Neuronal stem cell (in vitro differentiated cells): ENCODE results near the gene SNX15.

ENCODE experiments used
- DNase-seq: peaks from one replicate; pipeline ENCODE4 v3.0.0-alpha.2; 2013; ENCODE audit warnings: low spot score
- H2AFZ ChIP-seq: one replicate; pipeline ENCODE4 v1.6.1; 2013; ENCODE audit warnings: mild to moderate bottlenecking, low read length, inconsistent platforms
- H2AK5ac ChIP-seq: 2 replicates; pipeline ENCODE4 v1.6.1; 2013; ENCODE audit warnings: low read depth, mild to moderate bottlenecking, inconsistent platforms, low read length, moderate library complexity, mixed read lengths
- H2BK120ac ChIP-seq: 2 replicates; pipeline ENCODE4 v1.6.1; 2013; ENCODE audit warnings: low read depth, mild to moderate bottlenecking, inconsistent platforms, low read length, moderate library complexity, mixed read lengths
- H2BK12ac ChIP-seq: one replicate; pipeline ENCODE4 v1.6.1; 2013; ENCODE audit warnings: low read length, inconsistent platforms
- H2BK15ac ChIP-seq: 2 replicates; pipeline ENCODE4 v1.6.1; 2013; ENCODE audit warnings: mild to moderate bottlenecking, low read length, inconsistent platforms, mixed read lengths
- H2BK5ac ChIP-seq: one replicate; pipeline ENCODE4 v1.6.1; 2013; ENCODE audit warnings: inconsistent platforms, mild to moderate bottlenecking, low read length, moderate library complexity
- H3K14ac ChIP-seq: one replicate; pipeline ENCODE4 v1.6.1; 2013; ENCODE audit warnings: low read length, inconsistent platforms
- H3K18ac ChIP-seq: 2 replicates; pipeline ENCODE4 v1.6.1; 2013; ENCODE audit warnings: low read length, inconsistent platforms
- H3K23ac ChIP-seq: 2 replicates; pipeline ENCODE4 v1.6.1; 2013; ENCODE audit warnings: low read depth, mild to moderate bottlenecking, mixed read lengths, low read length, inconsistent platforms; ENCODE audit not compliant: poor library complexity
- H3K27ac ChIP-seq: replicated peaks from 3 replicates; pipeline ENCODE4 v1.5.1; 2013; ENCODE audit warnings: low read length, inconsistent platforms
- H3K27me3 ChIP-seq, 3 experiments: 2 replicates each; pipeline ENCODE4 v1.6.1; 2013; ENCODE audit warnings: low read length in 3 of 3, mild to moderate bottlenecking in 2 of 3, inconsistent platforms in 1 of 3, low read depth in 1 of 3, mixed read lengths in 1 of 3, moderate library complexity in 1 of 3; ENCODE audit not compliant: control insufficient read depth in 3 of 3, insufficient read depth in 3 of 3
- H3K36me3 ChIP-seq, 2 donors: replicated peaks in 1 of 2; 2 replicates each; pipeline ENCODE4 v1.6.1; 2013; ENCODE audit warnings: low read length in 2 of 2; ENCODE audit not compliant: control insufficient read depth in 2 of 2, insufficient read depth in 2 of 2
- H3K4ac ChIP-seq: 2 replicates; pipeline ENCODE4 v1.6.1; 2013; ENCODE audit warnings: inconsistent platforms, mild to moderate bottlenecking, low read length, moderate library complexity
- H3K4me1 ChIP-seq, 2 donors: 1 replicate in 1 of 2; 2 replicates in 1 of 2; pipeline ENCODE4 v1.6.1; 2013; ENCODE audit warnings: low read length in 2 of 2, low read depth in 1 of 2; ENCODE audit not compliant: control insufficient read depth in 2 of 2, insufficient read depth in 1 of 2
- H3K4me2 ChIP-seq: one replicate; pipeline ENCODE4 v1.6.1; 2013; ENCODE audit warnings: mild to moderate bottlenecking, low read length, inconsistent platforms; ENCODE audit not compliant: insufficient read depth, poor library complexity, severe bottlenecking
- H3K4me3 ChIP-seq, 2 donors: 2 replicates each; pipeline ENCODE4 v1.5.1; 2013; ENCODE audit warnings: low read length in 2 of 2, mild to moderate bottlenecking in 2 of 2, inconsistent platforms in 1 of 2, moderate library complexity in 1 of 2
- H3K79me1 ChIP-seq: one replicate; pipeline ENCODE4 v1.6.1; 2013; ENCODE audit warnings: low read depth, mild to moderate bottlenecking, inconsistent platforms, low read length, moderate library complexity
- H3K9ac ChIP-seq: one replicate; pipeline ENCODE4 v1.6.1; 2013; ENCODE audit warnings: mild to moderate bottlenecking, low read depth, low read length, inconsistent platforms; ENCODE audit not compliant: poor library complexity
- H3K9me3 ChIP-seq, 2 donors: replicated peaks in 1 of 2; 2 replicates each; pipeline versions ENCODE3 to v1.6.1; 2013; ENCODE audit warnings: low read length in 2 of 2, mild to moderate bottlenecking in 2 of 2, inconsistent platforms in 1 of 2, low read depth in 1 of 2, mixed read lengths in 1 of 2, moderate library complexity in 1 of 2; ENCODE audit not compliant: control insufficient read depth in 2 of 2, insufficient read depth in 1 of 2
- H4K8ac ChIP-seq: one replicate; pipeline ENCODE4 v1.6.1; 2013; ENCODE audit warnings: low read depth, mild to moderate bottlenecking, inconsistent platforms, low read length, moderate library complexity
- H4K91ac ChIP-seq: one replicate; pipeline ENCODE4 v1.6.1; 2013; ENCODE audit warnings: low read length, low read depth, mild to moderate bottlenecking, inconsistent platforms; ENCODE audit not compliant: poor library complexity
- WGBS, 2 donors: extraction: QIAGEN DNeasy Blood & Tissue Kit; methylation state at CpG; one replicate each; pipeline ENCODE4 v1.1.7; 2013; ENCODE audit warnings: missing lambda C conversion rate in 2 of 2, mixed read lengths in 1 of 2; ENCODE audit not compliant: insufficient read length in 2 of 2, insufficient replicate concordance in 1 of 2; ENCODE audit errors: extremely low coverage in 2 of 2; 5-methylcytosine and 5-hydroxymethylcytosine counted together

The SNX15 gene

DNA sequence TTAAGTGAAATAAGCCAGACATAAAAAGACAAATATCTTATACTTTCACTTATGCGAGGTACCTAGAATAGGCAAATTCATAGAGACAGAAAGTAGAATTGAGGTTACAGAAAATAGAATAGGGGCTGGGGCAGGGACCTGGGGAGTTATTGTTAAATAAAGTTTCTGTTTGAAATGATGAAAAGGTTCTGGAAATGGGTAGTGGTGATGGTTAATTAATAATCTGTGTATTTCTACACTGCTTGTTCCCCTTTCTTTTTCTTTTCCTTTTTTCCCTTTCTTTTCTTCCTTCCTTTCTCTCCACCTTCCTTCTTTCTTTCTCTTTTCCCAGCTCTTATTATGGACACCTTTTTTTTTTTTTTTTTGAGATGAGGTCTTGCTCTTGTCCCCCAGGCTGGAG, 28.3 kb downstream of the SNX15 start:
- H3K18ac ChIP-seq: no peak overlapping the region
- DNase-seq: no peak
- H3K4ac ChIP-seq: no peak overlapping the region
- H2AK5ac ChIP-seq: no peak overlapping the region
- no peak overlapping the region for H2BK120ac ChIP-seq
- H3K4me2 ChIP-seq: no peak overlapping the region
- H3K79me1 ChIP-seq: peaks cover 3% of the 10 kb centered on the region
- no peak overlapping the region for H4K8ac ChIP-seq
- H3K4me3 ChIP-seq: no peak overlapping the region
- H3K4me1 ChIP-seq: no peaks in the 10 kb centered on the region
- no peak overlapping the region for H2BK5ac ChIP-seq
- H3K23ac ChIP-seq: no peak overlapping the region
- no CpG with 5 or more reads among the region's 1 CpG for WGBS, 2 donors
- peaks cover 0 to 22% (median 2%) of the 10 kb centered on the region in 3 experiments for H3K27me3 ChIP-seq
- no peaks in the 10 kb centered on the region for H3K9me3 ChIP-seq
- no peak overlapping the region for H2BK12ac ChIP-seq
- H3K36me3 ChIP-seq: no peaks in the 10 kb centered on the region
- H3K9ac ChIP-seq: no peak overlapping the region
- H2AFZ ChIP-seq: no peak overlapping the region
- no peak overlapping the region for H4K91ac ChIP-seq
- no peak overlapping the region for H3K14ac ChIP-seq
- H3K27ac ChIP-seq: no peak overlapping the region
- no peak overlapping the region for H2BK15ac ChIP-seq

- Histone ChIP-seq H2BK15ac (no peak overlapping the region), H2BK12ac (no peak overlapping the region), H3K14ac (no peak overlapping the region), H3K4me2 (no peak overlapping the region), H2BK120ac (no peak overlapping the region), H3K27me3 (peaks cover 0 to 22% (median 2%) of the 10 kb centered on the region in 3 experiments), H3K4me1 (no peaks in the 10 kb centered on the region), H3K27ac (no peak overlapping the region), H3K4ac (no peak overlapping the region), H3K23ac (no peak overlapping the region), H3K36me3 (no peaks in the 10 kb centered on the region), H2AFZ (no peak overlapping the region), H2BK5ac (peak overlapping the region; percentile 66), H3K79me1 (peaks cover 3% of the 10 kb centered on the region), H3K18ac (no peak overlapping the region), H3K9ac (peak overlapping the region; percentile 77), H4K91ac (no peak overlapping the region), H4K8ac (no peak overlapping the region), H3K4me3 (no peak overlapping the region), H2AK5ac (peak overlapping the region; percentile 90), H3K9me3 (no peaks in the 10 kb centered on the region)
- no CpG with 5 or more reads among the region's 6 CpGs for WGBS, 2 donors
- DNase-seq: no peak
These were observed 29.8 kb downstream of the SNX15 start for GRCh38 chr11:65056999-65057398.

- Histone ChIP-seq H2BK12ac (no peak overlapping the region), H3K9ac (no peak overlapping the region), H3K18ac (no peak overlapping the region), H3K4me2 (no peak overlapping the region), H3K27ac (no peak overlapping the region), H4K8ac (no peak overlapping the region), H3K9me3 (no peaks in the 10 kb centered on the region), H4K91ac (no peak overlapping the region), H2BK5ac (peak overlapping the region; percentile 66), H2BK15ac (no peak overlapping the region), H2AFZ (no peak overlapping the region), H3K14ac (peak overlapping the region; percentile 21), H3K4ac (no peak overlapping the region), H2AK5ac (peak overlapping the region; percentile 90), H3K27me3 (peaks cover 0 to 22% (median 2%) of the 10 kb centered on the region in 3 experiments), H3K4me3 (no peak overlapping the region), H3K23ac (no peak overlapping the region), H3K79me1 (peaks cover 3% of the 10 kb centered on the region), H3K36me3 (no peaks in the 10 kb centered on the region), H3K4me1 (no peaks in the 10 kb centered on the region), H2BK120ac (peak overlapping the region; percentile 8)
- WGBS, 2 donors: no CpG with 5 or more reads among the region's 7 CpGs
- DNase-seq: no peak
These were observed 30.3 kb downstream of the SNX15 start for GRCh38 chr11:65057526-65057925.

DNA sequence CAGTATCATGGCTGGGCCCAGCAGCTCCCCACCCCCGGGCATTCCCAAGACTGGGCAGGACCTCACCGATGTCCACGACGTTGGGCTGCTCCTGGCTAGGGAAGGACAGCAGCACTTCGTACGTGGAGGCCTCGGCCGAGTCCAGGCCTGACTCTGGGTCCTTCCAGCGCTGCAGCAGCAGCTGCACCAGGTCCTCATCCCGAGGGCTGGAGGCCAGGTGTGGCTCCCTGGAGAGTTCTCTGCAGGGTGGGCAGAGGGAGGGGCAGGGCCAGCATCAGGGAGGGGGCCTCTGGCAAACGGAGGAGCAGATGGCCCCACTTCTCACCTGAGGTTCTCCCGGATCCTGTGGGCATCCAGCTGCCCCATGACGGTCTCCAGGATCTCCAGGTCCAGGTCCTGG, 30.8 kb downstream of the SNX15 start:
- Histone ChIP-seq H3K9ac (no peak overlapping the region), H2AK5ac (peak overlapping the region; percentile 90), H3K27me3 (peaks cover 0 to 19% (median 2%) of the 10 kb centered on the region in 3 experiments), H3K9me3 (no peaks in the 10 kb centered on the region), H3K4me3 (no peak overlapping the region), H3K36me3 (no peaks in the 10 kb centered on the region), H2BK15ac (no peak overlapping the region), H2BK5ac (no peak overlapping the region), H3K23ac (no peak overlapping the region), H3K14ac (peak overlapping the region; percentile 21), H2BK120ac (peak overlapping the region; percentile 8), H4K8ac (no peak overlapping the region), H2BK12ac (no peak overlapping the region), H4K91ac (no peak overlapping the region), H2AFZ (no peak overlapping the region), H3K4me2 (no peak overlapping the region), H3K27ac (no peak overlapping the region), H3K79me1 (peaks cover 3% of the 10 kb centered on the region), H3K4me1 (no peaks in the 10 kb centered on the region), H3K18ac (no peak overlapping the region), H3K4ac (no peak overlapping the region)
- DNase-seq: no peak
- no CpG with 5 or more reads among the region's 13 CpGs for WGBS, 2 donors
